Panc1 (cell line): ENCODE measurements around the gene NEAT1.

Experiments
- CTCF ChIP-seq: fragments of 450-650 bp; IDR thresholded peaks from 2 replicates; pipeline ENCODE4 v1.5.1; 2017; ENCODE audit warnings: mild to moderate bottlenecking
- POLR2AphosphoS5 ChIP-seq: IDR thresholded peaks from 2 replicates; pipeline ENCODE4 v1.6.1; 2012; ENCODE audit warnings: mild to moderate bottlenecking, low read depth, low read length, moderate library complexity
- REST ChIP-seq, 2 experiments: IDR thresholded peaks; 2 replicates each; pipeline ENCODE4 v1.6.1; 2011 to 2012; ENCODE audit warnings: low read depth in 2 of 2, control low read depth in 1 of 2, low read length in 1 of 2, mild to moderate bottlenecking in 1 of 2, moderate library complexity in 1 of 2; ENCODE audit not compliant: insufficient read depth in 1 of 2

- TF ChIP-seq CTCF, result no peak
- no peak for TF ChIP-seq REST (IDR thresholded peaks at IDR 0.05; ENCODE audit: insufficient read depth in 1 of 2, low read depth in 2 of 2, low read length in 1 of 2)
- no peak for TF ChIP-seq POLR2AphosphoS5
These were observed 9.0 kb downstream of the NEAT1 start for GRCh38 chr11:65431451-65432099.
